Activated naive CD4-positive, alpha-beta T cell treated with anti-CD3 and anti-CD28 coated beads, Interleukin-2, amount 50 U/mL, for 24 hours (primary cell): Measurements from ENCODE around the gene HARS2.
A peak's percentile ranks its signal among the peaks of the same experiment; 100 is the strongest.
"Not testable (repeated sequence)": the region's sequence is repeated elsewhere in the genome, so short reads cannot be mapped to it uniquely, and the experiment has no call there.

Experiments used
- H3K27ac Mint-ChIP-seq: one replicate; pipeline ENCODE4 v1.8.0; 2021; ENCODE audit warnings: mild to moderate bottlenecking, mixed read lengths
- H3K27me3 Mint-ChIP-seq: one replicate; pipeline ENCODE4 v1.8.0; 2021; ENCODE audit warnings: mixed read lengths
- H3K36me3 Mint-ChIP-seq: one replicate; pipeline ENCODE4 v1.8.0; 2021; ENCODE audit warnings: mixed read lengths
- H3K4me1 Mint-ChIP-seq: one replicate; pipeline ENCODE4 v1.8.0; 2021; ENCODE audit warnings: mixed read lengths
- H3K4me3 Mint-ChIP-seq: one replicate; pipeline ENCODE4 v1.8.0; 2021; ENCODE audit warnings: mild to moderate bottlenecking, mixed read lengths
- H3K9me3 Mint-ChIP-seq: one replicate; pipeline ENCODE4 v1.8.0; 2021; ENCODE audit warnings: mixed read lengths

The HARS2 gene

DNA sequence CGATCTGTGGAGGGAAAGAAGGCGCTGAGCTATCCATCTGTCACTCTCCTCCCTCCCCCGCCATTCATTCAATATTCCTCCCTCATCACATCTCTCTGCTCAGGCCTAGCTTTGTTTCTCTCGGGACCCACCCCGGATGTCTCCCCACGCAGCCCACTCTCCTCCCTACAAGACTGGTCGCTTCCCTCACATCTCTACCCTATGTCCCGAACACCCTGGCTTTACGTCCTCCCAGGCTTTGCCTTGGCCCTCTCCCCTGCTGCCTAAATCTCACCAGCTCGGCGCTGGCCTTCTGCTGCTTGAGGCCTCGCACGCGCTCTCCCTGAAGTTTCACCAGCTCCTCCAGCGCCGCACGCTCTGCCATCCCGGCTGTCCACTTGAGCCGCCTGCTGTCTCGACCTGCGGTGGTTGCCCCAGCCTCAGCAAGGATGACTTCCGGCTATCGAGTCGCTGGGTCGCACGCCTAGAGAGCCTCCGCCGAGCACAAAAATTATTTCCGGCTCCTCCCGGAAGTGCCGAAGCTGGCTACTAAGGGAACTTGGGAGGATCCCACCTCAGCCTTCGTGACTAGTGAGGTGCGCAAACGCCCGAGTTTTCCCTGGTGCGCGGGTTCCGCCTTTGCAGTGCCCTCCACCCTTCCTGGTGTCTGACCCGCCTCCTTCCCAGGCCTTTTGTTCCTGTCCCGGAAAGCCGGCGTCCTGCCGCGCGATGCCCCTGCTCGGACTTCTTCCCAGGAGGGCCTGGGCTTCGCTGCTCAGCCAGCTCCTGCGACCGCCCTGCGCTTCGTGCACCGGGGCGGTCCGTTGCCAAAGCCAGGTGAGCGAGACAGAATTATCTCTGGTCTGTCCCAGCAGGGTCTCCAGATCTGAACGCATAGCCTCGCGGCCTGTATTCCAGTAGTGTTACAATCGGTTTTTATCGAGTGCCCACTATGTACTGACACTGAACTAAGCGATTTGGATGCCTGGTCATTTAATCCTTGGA is at the start of gene HARS2, which contains the start of gene HARS1:
HARS2 (plus strand) TSS at position 515 of the 984 bp plus-strand sequence; CDS start at position 709, 194 bp downstream.
HARS1 (minus strand) TSS at position 430 of the 984 bp plus-strand sequence; CDS start at position 364, 66 bp downstream.
- H3K4me1 Mint-ChIP-seq = peaks cover 49% of the 10 kb centered on the region
- H3K4me3 Mint-ChIP-seq = peak within 1 kb of the TSS; percentile 100
- H3K27ac Mint-ChIP-seq = peak within 1 kb of the TSS; percentile 98
- no peaks in the 10 kb centered on the region for H3K27me3 Mint-ChIP-seq
- H3K36me3 Mint-ChIP-seq = peaks cover 9% of the 10 kb centered on the region
- no peaks in the 10 kb centered on the region for H3K9me3 Mint-ChIP-seq

DNA sequence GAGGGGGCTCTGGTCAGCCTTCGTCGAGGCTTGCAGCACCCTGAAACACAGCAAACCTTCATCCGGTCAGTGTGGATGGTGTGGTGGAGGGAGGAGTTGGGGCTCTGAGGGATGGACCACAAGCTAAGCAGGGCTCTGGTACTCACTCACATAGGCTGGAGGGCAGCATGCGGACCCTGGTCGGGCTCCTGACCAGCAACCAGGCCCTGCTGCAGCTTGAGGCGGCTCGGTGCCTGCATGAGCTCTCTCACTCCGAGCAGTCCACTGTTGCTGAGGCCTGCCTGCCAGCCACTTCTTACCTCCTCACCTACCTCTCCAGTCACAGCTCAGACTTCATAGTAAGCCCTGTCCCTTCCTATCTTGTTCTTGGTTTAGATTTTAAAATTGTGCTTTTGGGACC is 49.5 kb upstream of the HARS2 start:
- peaks cover 9% of the 10 kb centered on the region for H3K36me3 Mint-ChIP-seq
- H3K9me3 Mint-ChIP-seq = no peaks in the 10 kb centered on the region
- H3K4me1 Mint-ChIP-seq = peaks cover 66% of the 10 kb centered on the region
- H3K27me3 Mint-ChIP-seq = no peaks in the 10 kb centered on the region
- H3K27ac Mint-ChIP-seq = no peak overlapping the region
- peak overlapping the region; percentile 2 for H3K4me3 Mint-ChIP-seq

DNA sequence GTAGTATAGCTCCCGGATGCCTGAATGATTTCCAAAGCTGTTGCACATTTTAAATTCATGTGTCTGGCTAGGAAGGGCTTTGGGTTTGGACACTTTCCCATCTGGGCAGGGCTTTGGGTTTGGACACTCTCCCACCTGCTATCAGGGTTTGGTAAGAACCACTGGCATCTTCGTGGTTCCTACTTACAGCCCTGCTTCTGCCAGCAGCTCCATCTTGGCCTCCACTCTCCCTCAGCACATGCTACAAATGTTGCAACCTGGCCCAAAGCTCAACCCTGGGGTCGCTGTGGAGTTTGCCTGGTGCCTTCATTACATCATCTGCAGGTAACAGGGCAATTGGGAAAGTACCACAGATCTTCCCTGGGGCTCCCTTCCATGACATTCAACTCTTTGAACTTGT is 48.5 kb upstream of the HARS2 start:
- peak overlapping the region; percentile 88 for H3K27ac Mint-ChIP-seq
- peaks cover 66% of the 10 kb centered on the region for H3K4me1 Mint-ChIP-seq
- H3K4me3 Mint-ChIP-seq = no peak overlapping the region
- no peaks in the 10 kb centered on the region for H3K27me3 Mint-ChIP-seq
- H3K9me3 Mint-ChIP-seq = no peaks in the 10 kb centered on the region
- peaks cover 9% of the 10 kb centered on the region for H3K36me3 Mint-ChIP-seq

- no peaks in the 10 kb centered on the region for H3K27me3 Mint-ChIP-seq
- peak overlapping the region; percentile 43 for H3K27ac Mint-ChIP-seq
- peaks cover 20% of the 10 kb centered on the region for H3K36me3 Mint-ChIP-seq
- H3K9me3 Mint-ChIP-seq = no peaks in the 10 kb centered on the region
- H3K4me1 Mint-ChIP-seq = peaks cover 62% of the 10 kb centered on the region
- H3K4me3 Mint-ChIP-seq = peak overlapping the region; percentile 98
These were observed 44.2 kb upstream of the HARS2 start for GRCh38 chr5:140647042-140647419.

- peak overlapping the region; percentile 52 for H3K27ac Mint-ChIP-seq
- H3K4me3 Mint-ChIP-seq = no peak overlapping the region
- H3K4me1 Mint-ChIP-seq = peaks cover 12% of the 10 kb centered on the region
- H3K9me3 Mint-ChIP-seq = no peaks in the 10 kb centered on the region
- H3K36me3 Mint-ChIP-seq = peaks cover 32% of the 10 kb centered on the region
- no peaks in the 10 kb centered on the region for H3K27me3 Mint-ChIP-seq
These were observed 32.4 kb upstream of the HARS2 start for GRCh38 chr5:140658870-140659269.

GRCh38 chr5:140660371-140660770 is 30.9 kb upstream of the HARS2 start:
- Mint-ChIP-seq H3K27ac (peak overlapping the region; percentile 74), H3K36me3 (peaks cover 24% of the 10 kb centered on the region), H3K4me1 (peaks cover 11% of the 10 kb centered on the region)
- H3K4me3 Mint-ChIP-seq, H3K27me3 Mint-ChIP-seq, H3K9me3 Mint-ChIP-seq: not testable (repeated sequence)

- Mint-ChIP-seq H3K4me1 (peaks cover 33% of the 10 kb centered on the region), H3K27me3 (no peaks in the 10 kb centered on the region), H3K27ac (peak overlapping the region; percentile 96), H3K4me3 (peak overlapping the region; percentile 99), H3K9me3 (no peaks in the 10 kb centered on the region), H3K36me3 (peaks cover 28% of the 10 kb centered on the region)
These were observed 27.3 kb upstream of the HARS2 start for GRCh38 chr5:140664030-140664358.

DNA sequence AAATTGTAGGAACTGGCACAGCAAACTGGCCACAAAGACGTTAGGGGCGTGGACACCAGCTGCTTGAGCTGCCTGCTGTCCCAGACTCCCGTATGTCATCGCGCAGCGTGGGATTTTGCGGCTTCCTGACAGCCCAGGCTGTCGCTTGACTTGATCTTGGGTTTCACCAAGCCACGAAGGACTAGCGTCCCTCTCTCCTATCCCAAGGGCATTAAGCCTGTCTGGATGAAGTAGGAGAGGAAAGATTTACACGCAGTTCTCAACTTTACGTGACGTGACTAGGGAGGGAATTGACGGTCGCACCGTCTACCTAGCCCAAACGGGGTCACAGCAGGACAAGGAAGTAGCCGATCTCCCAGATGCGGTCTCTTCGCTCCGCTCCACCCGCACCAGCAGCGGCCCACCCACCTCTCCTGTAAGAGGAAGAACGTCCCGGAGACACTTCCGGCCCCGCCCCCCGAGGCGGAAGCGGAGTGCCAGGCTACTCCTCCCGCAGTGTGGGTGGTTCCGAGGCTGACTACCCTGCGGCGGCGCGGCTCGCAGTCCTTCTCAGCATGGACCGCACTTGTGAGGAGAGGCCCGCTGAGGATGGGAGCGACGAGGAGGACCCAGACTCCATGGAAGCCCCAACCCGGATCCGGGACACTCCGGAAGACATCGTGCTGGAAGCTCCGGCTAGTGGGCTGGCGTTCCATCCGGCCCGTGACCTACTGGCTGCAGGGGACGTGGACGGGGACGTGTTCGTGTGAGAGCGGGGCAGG is 26.7 kb upstream of the HARS2 start, which contains the start of gene WDR55:
WDR55 (plus strand) TSS at position 546 of the 761 bp plus-strand sequence; CDS start at position 555, 9 bp downstream.
- no peaks in the 10 kb centered on the region for H3K9me3 Mint-ChIP-seq
- peaks cover 29% of the 10 kb centered on the region for H3K36me3 Mint-ChIP-seq
- peak within 1 kb of the TSS; percentile 99 for H3K4me3 Mint-ChIP-seq
- peaks cover 33% of the 10 kb centered on the region for H3K4me1 Mint-ChIP-seq
- H3K27ac Mint-ChIP-seq = peak within 1 kb of the TSS; percentile 96
- no peaks in the 10 kb centered on the region for H3K27me3 Mint-ChIP-seq

DNA sequence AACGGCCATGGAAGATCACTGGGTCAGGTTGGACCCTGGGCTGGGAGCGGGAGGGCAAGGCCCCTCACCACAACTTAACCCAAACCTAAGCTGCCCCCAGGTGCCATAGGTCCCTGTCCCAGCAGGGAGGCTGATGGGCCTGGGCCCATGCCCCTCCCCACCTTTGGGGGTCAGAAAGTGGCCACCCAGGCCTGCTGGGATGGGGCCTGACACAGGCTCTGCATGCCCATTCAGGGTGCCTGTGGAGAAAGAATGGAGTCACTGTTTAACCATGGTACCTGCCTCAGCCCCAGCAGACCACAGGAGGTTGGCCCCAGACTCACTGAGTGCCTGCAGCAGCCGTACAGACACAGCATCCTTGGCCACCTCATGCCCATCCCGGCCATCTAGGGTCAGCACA is 20.2 kb upstream of the HARS2 start:
- H3K27ac Mint-ChIP-seq, H3K27me3 Mint-ChIP-seq, H3K4me3 Mint-ChIP-seq, H3K9me3 Mint-ChIP-seq: not testable (repeated sequence)
- Mint-ChIP-seq H3K36me3 (peaks cover 22% of the 10 kb centered on the region), H3K4me1 (peaks cover 23% of the 10 kb centered on the region)

DNA sequence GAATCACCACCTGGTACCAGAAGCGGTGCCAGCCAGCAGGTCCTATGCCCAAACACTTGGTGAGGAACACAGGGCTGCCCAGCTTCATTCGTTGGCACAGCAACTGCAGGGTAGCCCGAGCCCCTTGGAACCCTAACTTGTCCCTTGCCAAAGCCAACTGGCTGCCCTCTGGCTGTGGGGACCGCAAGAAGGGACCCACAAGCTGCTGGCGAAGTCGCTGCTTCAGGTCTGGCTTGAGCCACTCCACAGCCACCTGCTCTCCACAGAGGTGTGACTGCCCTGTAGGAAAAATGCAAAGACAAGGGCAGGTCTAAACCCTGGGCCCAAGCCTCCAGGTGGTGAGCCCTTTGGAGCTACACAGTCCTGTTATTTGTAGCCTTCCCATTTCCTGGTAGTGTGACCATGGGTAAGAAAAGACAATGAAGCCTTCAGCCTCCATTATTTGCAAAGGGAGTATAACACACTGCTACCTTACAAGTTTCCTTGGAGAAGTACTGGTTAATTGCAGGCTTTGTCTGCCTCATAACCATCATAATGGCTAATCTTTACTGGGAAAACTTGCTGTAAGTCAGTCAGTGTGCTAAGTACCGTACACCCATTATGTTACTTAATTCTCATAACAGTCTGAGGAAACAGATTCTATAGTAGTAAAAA is 19.7 kb upstream of the HARS2 start:
- Mint-ChIP-seq H3K27me3 (no peaks in the 10 kb centered on the region), H3K9me3 (no peaks in the 10 kb centered on the region), H3K27ac (no peak overlapping the region), H3K4me3 (no peak overlapping the region), H3K4me1 (peaks cover 17% of the 10 kb centered on the region), H3K36me3 (peaks cover 20% of the 10 kb centered on the region)

DNA sequence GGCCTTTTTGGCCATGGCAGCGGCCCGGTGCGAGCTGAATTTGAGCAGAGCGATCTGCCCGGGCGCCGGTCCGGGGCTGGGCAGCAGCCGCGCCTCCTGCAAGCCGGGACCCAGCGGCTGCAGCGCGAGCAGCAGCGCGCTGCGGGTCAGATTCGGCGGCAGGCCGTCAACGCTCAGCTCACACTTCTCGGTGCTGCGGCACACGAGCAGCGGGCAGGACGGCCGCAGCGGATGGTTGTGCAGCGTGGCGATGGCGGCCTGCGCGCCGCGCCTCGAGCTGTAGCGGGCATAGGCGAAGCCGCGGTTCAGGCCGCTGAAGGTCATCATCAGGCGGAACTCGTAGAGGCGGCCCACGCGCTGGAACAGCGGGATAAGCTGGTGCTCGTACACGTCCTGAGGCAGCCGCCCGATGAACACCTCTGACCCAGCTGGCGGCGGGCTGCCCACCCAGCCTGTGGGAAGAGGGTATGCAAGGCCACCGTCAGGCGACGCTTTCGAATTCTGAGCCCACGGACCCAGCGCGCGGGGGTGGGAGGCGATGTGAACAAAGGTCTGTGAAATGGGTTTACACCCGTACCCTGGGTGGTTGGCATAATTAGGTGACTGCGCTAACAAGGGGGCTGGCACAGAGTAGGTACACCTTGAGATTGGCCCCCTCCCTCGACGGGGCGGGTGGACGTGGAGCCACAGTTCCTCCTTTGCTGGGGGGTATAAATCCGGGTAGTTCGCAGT is 18.6 kb upstream of the HARS2 start:
- H3K36me3 Mint-ChIP-seq = peaks cover 19% of the 10 kb centered on the region
- H3K27ac Mint-ChIP-seq = no peak overlapping the region
- no peaks in the 10 kb centered on the region for H3K9me3 Mint-ChIP-seq
- H3K4me3 Mint-ChIP-seq = no peak overlapping the region
- H3K27me3 Mint-ChIP-seq = no peaks in the 10 kb centered on the region
- H3K4me1 Mint-ChIP-seq = peaks cover 7% of the 10 kb centered on the region

DNA sequence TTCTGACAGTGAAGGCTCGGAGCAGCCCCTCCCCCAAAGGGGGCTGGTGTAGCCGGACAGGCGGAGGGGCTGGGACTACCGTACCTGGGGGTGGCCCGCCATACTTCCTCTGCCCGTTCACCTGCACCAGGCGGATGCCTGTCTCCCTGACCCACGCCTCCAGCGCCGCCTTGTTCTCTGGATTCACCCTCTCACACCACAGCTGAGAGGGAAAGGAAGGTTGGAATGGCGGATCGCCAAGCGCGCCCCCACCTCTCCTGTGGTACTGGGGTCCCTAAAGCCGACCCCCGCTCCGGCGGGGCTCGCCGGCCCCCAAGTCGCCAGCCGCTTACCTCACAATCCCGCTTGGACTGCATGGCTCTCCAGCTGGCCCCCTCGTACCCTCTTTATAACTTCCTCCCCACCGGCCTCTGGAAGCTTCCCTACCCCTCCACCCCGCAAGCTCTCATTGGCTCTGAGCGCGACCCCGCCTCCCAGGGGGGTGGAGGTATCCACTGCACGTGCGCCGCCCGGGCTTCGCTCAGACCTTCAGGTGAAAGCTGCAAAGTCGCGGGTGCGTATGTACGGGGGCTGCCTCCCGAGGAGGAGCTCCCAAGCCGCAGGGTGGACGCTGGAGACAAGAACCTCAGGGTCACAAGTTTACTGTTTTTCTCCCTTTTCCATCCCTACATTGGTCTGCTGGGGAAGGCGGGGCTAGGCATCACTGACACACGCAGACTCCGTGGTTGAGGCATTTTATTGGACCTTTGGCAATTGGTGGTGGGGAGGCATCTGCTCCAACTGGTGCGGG is 17.9 kb upstream of the HARS2 start, which contains the start of gene DND1:
DND1 (minus strand) TSS at position 390 of the 790 bp plus-strand sequence; CDS start at position 356, 34 bp downstream.
- Mint-ChIP-seq H3K27ac (no peak within 1 kb of the TSS), H3K36me3 (peaks cover 14% of the 10 kb centered on the region), H3K4me1 (no peaks in the 10 kb centered on the region), H3K27me3 (no peaks in the 10 kb centered on the region), H3K4me3 (no peak within 1 kb of the TSS), H3K9me3 (no peaks in the 10 kb centered on the region)

DNA sequence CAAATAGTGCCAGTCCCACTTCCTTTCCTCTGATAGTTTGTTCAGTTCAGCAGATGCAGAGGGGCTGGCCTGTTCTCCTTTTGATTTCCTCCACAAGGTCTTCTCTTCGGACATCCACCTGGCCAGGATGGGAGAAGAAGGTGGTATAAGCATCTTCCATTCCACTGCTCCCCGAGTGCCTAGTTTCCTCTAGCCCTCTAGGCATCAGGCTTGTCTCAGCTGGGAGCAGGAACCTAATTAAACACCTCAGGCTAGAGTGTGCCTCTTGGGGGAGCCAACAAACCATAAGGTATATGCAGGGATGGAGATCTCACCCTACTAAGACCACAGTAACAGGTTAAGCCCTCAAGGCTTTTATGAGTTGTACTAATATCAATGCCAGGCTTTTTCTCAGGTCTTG is 17.0 kb upstream of the HARS2 start:
- H3K36me3 Mint-ChIP-seq = peaks cover 11% of the 10 kb centered on the region
- H3K27ac Mint-ChIP-seq = no peak overlapping the region
- H3K27me3 Mint-ChIP-seq = no peaks in the 10 kb centered on the region
- H3K9me3 Mint-ChIP-seq = no peaks in the 10 kb centered on the region
- no peak overlapping the region for H3K4me3 Mint-ChIP-seq
- H3K4me1 Mint-ChIP-seq = no peaks in the 10 kb centered on the region

GRCh38 chr5:140674629-140675028 is 16.6 kb upstream of the HARS2 start:
- Mint-ChIP-seq H3K4me3 (no peak overlapping the region), H3K27ac (no peak overlapping the region), H3K27me3 (no peaks in the 10 kb centered on the region), H3K36me3 (peaks cover 10% of the 10 kb centered on the region), H3K4me1 (no peaks in the 10 kb centered on the region), H3K9me3 (no peaks in the 10 kb centered on the region)
